K562 (cell line): Measurements from ENCODE around the gene STIL. TPM values are rescaled to one million over a fixed set of nuclear protein-coding genes. Genes with fewer than 3 reads are reported as not detected.

Experiments
- ADNP ChIP-seq: fragments of 200-800 bp; sonication (Bioruptor generic); IDR thresholded peaks from 2 replicates; pipeline ENCODE4 v1.6.1; 2016; ENCODE audit warnings: missing genetic modification characterization, missing compliant biosample characterization
- CC2D1A ChIP-seq: fragments of 450-650 bp; IDR thresholded peaks from 2 replicates; pipeline ENCODE4 v1.6.1; 2017; ENCODE audit warnings: mild to moderate bottlenecking
- DMBX1 ChIP-seq: fragments of 250-450 bp; sonication (Bioruptor Pico); IDR thresholded peaks from 2 replicates; pipeline ENCODE4 v1.8.0; 2022; ENCODE audit warnings: inconsistent platforms, mild to moderate bottlenecking, moderate library complexity, borderline replicate concordance
- EP300 ChIP-seq: IDR thresholded peaks from 2 replicates; pipeline ENCODE4 v1.6.1; 2012; ENCODE audit warnings: low read length, improper control_type of control experiment
- FOXJ2 ChIP-seq: fragments of 200-800 bp; sonication (Bioruptor generic); IDR thresholded peaks from 2 replicates; pipeline ENCODE4 v1.6.1; 2016; ENCODE audit warnings: missing genetic modification characterization, missing compliant biosample characterization
- FOXP4 ChIP-seq: sonication (generic); formaldehyde crosslinking; IDR thresholded peaks from 2 replicates; pipeline ENCODE4 v1.8.0; 2022; ENCODE audit warnings: mild to moderate bottlenecking, missing genetic modification reagents, borderline replicate concordance
- HCFC1 ChIP-seq: IDR thresholded peaks from 2 replicates; pipeline ENCODE4 v1.6.1; 2012; ENCODE audit warnings: low read depth, low read length, improper control_type of control experiment
- HIVEP1 ChIP-seq: fragments of 250-450 bp; sonication (Bioruptor Pico); IDR thresholded peaks from 2 replicates; pipeline ENCODE4 v1.4.0; 2020; ENCODE audit warnings: mild to moderate bottlenecking
- MECOM ChIP-seq: fragments of 250-450 bp; sonication (Bioruptor Pico); IDR thresholded peaks from 2 replicates; pipeline ENCODE4 v1.8.0; 2022; ENCODE audit warnings: inconsistent platforms
- MTA2 ChIP-seq: fragments of 450-650 bp; IDR thresholded peaks from 2 replicates; pipeline ENCODE4 v1.6.1; 2016; ENCODE audit warnings: low read depth
- NR2C2 ChIP-seq, 2 experiments: fragments of 200-800 bp in 1 of 2; sonication (Bioruptor generic) in 1 of 2; sonication (generic) in 1 of 2; formaldehyde crosslinking in 1 of 2; IDR thresholded peaks; 2 replicates each; pipeline versions ENCODE4 v1.6.1 to v1.8.0; 2016 to 2022; ENCODE audit warnings: mild to moderate bottlenecking in 1 of 2, missing compliant biosample characterization in 1 of 2, missing genetic modification characterization in 1 of 2, missing genetic modification reagents in 1 of 2
- RCOR1 ChIP-seq, 2 experiments: IDR thresholded peaks; 2 replicates each; pipeline ENCODE4 v1.6.1; 2012; ENCODE audit warnings: low read depth in 2 of 2, low read length in 2 of 2, borderline replicate concordance in 1 of 2, improper control_type of control experiment in 1 of 2
- SNRNP70 ChIP-seq: fragments of 200-400 bp; formaldehyde crosslinking; optimal IDR thresholded peaks from 2 replicates; pipeline ENCODE3; 2017; ENCODE audit warnings: low read depth, low read length
- SRSF1 ChIP-seq: fragments of 200-400 bp; formaldehyde crosslinking; IDR thresholded peaks from 2 replicates; pipeline ENCODE4 v1.6.1; 2017; ENCODE audit warnings: mild to moderate bottlenecking, low read depth, low read length, moderate library complexity
- ZBED1 ChIP-seq: IDR thresholded peaks from 2 replicates; pipeline ENCODE4 v1.6.1; 2014
- ZNF316 ChIP-seq: fragments of 450-650 bp; IDR thresholded peaks from 2 replicates; pipeline ENCODE4 v1.6.1; 2016
- ZNF584 ChIP-seq: fragments of 200-800 bp; sonication (Bioruptor generic); IDR thresholded peaks from 2 replicates; pipeline ENCODE4 v1.6.1; 2016; ENCODE audit warnings: low read depth, mild to moderate bottlenecking, missing genetic modification characterization, missing compliant biosample characterization
- polyA plus RNA-seq, 8 experiments: library from polyadenylated mRNA; depleted of rRNA in 4 of 8; stranded (reverse) in 5 of 8; unstranded in 3 of 8; fragments of >200 nt; fragmentation: Nextera tagmentation in 2 of 8; fragmentation: Illumina TruSeq in 1 of 8; extraction: Ambion mirVana in 2 of 8; extraction: Trizol in 1 of 8; gene quantifications; 2 replicates each; pipeline versions ENCODE4 v1.2.1 to v1.2.3, GENCODE V29; 2011 to 2014; ENCODE audit warnings: inconsistent platforms in 1 of 8, missing spikeins in 1 of 8
- total RNA-seq, 7 experiments: library from RNA; depleted of rRNA in 6 of 7; stranded (reverse); fragments of >200 nt in 6 of 7; fragmentation: Illumina TruSeq in 2 of 7; extraction: Trizol in 2 of 7; gene quantifications; 2 replicates each; pipeline versions ENCODE4 v1.2.1 to v1.2.3, GENCODE V29; 2011 to 2021; ENCODE audit warnings: low replicate concordance in 1 of 7
- TF ChIP-seq, protein P1 (sequence below): IDR thresholded peaks from 2 replicates; pipeline ENCODE4 v1.6.1; 2014; ENCODE audit warnings: antibody characterized with exemption
- TF ChIP-seq, protein P2 (sequence below): sonication (generic); formaldehyde crosslinking; IDR thresholded peaks from 2 replicates; pipeline ENCODE4 v1.8.0; 2022; ENCODE audit warnings: mild to moderate bottlenecking, low read depth, missing genetic modification reagents
- TF ChIP-seq, protein P3 (sequence below): sonication (generic); formaldehyde crosslinking; IDR thresholded peaks from 2 replicates; pipeline ENCODE4 v1.8.1; 2023; ENCODE audit warnings: mild to moderate bottlenecking, missing genetic modification reagents
- TF ChIP-seq, protein P4 (sequence below), 2 experiments: fragments of 200-800 bp in 1 of 2; sonication (Bioruptor generic) in 1 of 2; sonication (generic) in 1 of 2; formaldehyde crosslinking in 1 of 2; IDR thresholded peaks in 1 of 2; conservative IDR thresholded peaks in 1 of 2; 2 replicates each; pipeline versions ENCODE4 v1.5.0 to v1.6.1; 2016 to 2020; ENCODE audit warnings: missing compliant biosample characterization in 1 of 2, missing genetic modification characterization in 1 of 2, missing genetic modification reagents in 1 of 2

The STIL gene
- total and polyA plus RNA-seq, 9 of the 15 experiments (the other 6 are each of a cell fraction or from before 2014, with no cell fraction given) = 10.5 to 77.4 (median 39.6) TPM

DNA sequence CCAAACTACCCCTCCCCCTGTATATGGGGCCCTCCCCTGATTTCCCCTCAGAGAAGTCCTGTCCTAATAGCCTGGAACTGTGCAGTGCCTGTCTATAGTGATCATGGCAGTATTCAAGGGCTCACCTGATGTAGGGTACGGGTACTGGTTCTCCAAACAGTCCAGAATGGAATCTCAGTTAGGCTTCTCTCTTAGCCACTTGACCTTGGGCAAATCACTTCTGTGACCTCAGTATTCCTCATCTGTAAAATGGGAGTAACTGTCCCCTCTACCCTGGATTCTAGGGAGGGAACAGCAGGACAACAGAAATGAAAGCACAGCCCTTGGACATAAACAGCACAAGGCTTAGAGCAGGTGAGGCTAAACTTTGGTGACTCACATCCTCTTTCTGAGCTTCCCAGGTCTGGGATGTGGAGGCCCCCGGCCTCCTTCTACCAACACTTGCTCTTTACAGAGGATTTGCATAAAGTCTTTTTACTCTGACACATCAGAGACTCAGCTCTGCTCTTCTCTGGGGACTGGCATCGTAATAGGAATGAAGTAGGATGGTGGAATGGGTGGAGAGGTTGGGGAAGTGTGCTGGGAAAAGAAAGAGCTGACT, 104.1 kb downstream of the STIL start (continued):
- TF ChIP-seq, protein P1, sequence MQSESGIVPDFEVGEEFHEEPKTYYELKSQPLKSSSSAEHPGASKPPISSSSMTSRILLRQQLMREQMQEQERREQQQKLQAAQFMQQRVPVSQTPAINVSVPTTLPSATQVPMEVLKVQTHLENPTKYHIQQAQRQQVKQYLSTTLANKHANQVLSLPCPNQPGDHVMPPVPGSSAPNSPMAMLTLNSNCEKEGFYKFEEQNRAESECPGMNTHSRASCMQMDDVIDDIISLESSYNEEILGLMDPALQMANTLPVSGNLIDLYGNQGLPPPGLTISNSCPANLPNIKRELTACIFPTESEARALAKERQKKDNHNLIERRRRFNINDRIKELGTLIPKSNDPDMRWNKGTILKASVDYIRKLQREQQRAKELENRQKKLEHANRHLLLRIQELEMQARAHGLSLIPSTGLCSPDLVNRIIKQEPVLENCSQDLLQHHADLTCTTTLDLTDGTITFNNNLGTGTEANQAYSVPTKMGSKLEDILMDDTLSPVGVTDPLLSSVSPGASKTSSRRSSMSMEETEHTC = no peak
- no peak for TF ChIP-seq FOXJ2 (tag)
- no peak for TF ChIP-seq ZBED1
- TF ChIP-seq, protein P2, sequence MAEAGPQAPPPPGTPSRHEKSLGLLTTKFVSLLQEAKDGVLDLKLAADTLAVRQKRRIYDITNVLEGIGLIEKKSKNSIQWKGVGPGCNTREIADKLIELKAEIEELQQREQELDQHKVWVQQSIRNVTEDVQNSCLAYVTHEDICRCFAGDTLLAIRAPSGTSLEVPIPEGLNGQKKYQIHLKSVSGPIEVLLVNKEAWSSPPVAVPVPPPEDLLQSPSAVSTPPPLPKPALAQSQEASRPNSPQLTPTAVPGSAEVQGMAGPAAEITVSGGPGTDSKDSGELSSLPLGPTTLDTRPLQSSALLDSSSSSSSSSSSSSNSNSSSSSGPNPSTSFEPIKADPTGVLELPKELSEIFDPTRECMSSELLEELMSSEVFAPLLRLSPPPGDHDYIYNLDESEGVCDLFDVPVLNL (CRISPR knock-in tag) = no peak
- TF ChIP-seq EP300 = no peak
- no peak for TF ChIP-seq MTA2
- TF ChIP-seq, protein P3, sequence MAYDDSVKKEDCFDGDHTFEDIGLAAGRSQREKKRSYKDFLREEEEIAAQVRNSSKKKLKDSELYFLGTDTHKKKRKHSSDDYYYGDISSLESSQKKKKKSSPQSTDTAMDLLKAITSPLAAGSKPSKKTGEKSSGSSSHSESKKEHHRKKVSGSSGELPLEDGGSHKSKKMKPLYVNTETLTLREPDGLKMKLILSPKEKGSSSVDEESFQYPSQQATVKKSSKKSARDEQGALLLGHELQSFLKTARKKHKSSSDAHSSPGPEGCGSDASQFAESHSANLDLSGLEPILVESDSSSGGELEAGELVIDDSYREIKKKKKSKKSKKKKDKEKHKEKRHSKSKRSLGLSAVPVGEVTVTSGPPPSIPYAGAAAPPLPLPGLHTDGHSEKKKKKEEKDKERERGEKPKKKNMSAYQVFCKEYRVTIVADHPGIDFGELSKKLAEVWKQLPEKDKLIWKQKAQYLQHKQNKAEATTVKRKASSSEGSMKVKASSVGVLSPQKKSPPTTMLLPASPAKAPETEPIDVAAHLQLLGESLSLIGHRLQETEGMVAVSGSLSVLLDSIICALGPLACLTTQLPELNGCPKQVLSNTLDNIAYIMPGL (CRISPR knock-in tag) = no peak
- TF ChIP-seq, protein P4, sequence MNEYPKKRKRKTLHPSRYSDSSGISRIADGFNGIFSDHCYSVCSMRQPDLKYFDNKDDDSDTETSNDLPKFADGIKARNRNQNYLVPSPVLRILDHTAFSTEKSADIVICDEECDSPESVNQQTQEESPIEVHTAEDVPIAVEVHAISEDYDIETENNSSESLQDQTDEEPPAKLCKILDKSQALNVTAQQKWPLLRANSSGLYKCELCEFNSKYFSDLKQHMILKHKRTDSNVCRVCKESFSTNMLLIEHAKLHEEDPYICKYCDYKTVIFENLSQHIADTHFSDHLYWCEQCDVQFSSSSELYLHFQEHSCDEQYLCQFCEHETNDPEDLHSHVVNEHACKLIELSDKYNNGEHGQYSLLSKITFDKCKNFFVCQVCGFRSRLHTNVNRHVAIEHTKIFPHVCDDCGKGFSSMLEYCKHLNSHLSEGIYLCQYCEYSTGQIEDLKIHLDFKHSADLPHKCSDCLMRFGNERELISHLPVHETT (CRISPR knock-in tag; conservative IDR thresholded peaks at IDR 0.05 in 1 of 2, IDR thresholded peaks at IDR 0.05 in 1 of 2) = no peak
- no peak for TF ChIP-seq HIVEP1 (CRISPR knock-in tag)
- no peak for TF ChIP-seq MECOM (CRISPR knock-in tag)
- TF ChIP-seq RCOR1 (IDR thresholded peaks at IDR 0.05; ENCODE audit: borderline replicate concordance in 1 of 2, low read depth in 2 of 2, low read length in 2 of 2) = peak; percentile 58 to 90; a peak in 3 of 4 replicates
- TF ChIP-seq NR2C2 (CRISPR knock-in tag; IDR thresholded peaks at IDR 0.05) = no peak
- TF ChIP-seq NR2C2 (tag; IDR thresholded peaks at IDR 0.05) = no peak
- TF ChIP-seq SNRNP70 = no peak
- no peak for TF ChIP-seq ZNF316
- no peak for TF ChIP-seq CC2D1A
- TF ChIP-seq FOXP4 (CRISPR knock-in tag) = no peak
- TF ChIP-seq DMBX1 = no peak
- no peak for TF ChIP-seq HCFC1
- TF ChIP-seq ADNP (tag) = peak; percentile 86
- TF ChIP-seq SRSF1 = no peak
- TF ChIP-seq ZNF584 (CRISPR knock-in tag) = no peak
